RWPE1 (cell line): ENCODE results near the gene FAM187B.

Experiments
- CTCF ChIA-PET: fragments of 350-600 bp; sonication (Branson Sonifier 250); formaldehyde crosslinking; extraction: SDS; loops from one replicate; lab custom pipeline; 2021; lab: Yijun Ruan, JAX
- POLR2A ChIA-PET: fragments of 400-600 bp; formaldehyde crosslinking; extraction: SDS; loops from one replicate; lab custom pipeline; 2020; ENCODE audit warnings: antibody characterized with exemption; ENCODE audit not compliant: low non-redundant PET; lab: Yijun Ruan, JAX
- DNase-seq: peaks from one replicate; pipeline ENCODE4 v3.0.0; 2012; ENCODE audit warnings: low spot score
- H3K27ac ChIP-seq: fragments of 450-650 bp; 2 replicates; pipeline ENCODE4 v1.5.1; 2017
- CTCF ChIP-seq: fragments of 450-650 bp; conservative IDR thresholded peaks from 2 replicates; pipeline ENCODE4 v1.5.1; 2017; ENCODE audit warnings: low read depth, mild to moderate bottlenecking

Gene FAM187B

GRCh38 chr19:35209646-35210045 lies 18.9 kb downstream of the FAM187B start:
- no peak for TF ChIP-seq CTCF
- H3K27ac ChIP-seq: no peak overlapping the region
- no peak for DNase-seq
- ChIA-PET POLR2A (no interaction called here), CTCF (no interaction called here)

GRCh38 chr19:35208121-35208520 lies 20.4 kb downstream of the FAM187B start:
- H3K27ac ChIP-seq: no peak overlapping the region
- ChIA-PET CTCF (interaction anchor here (0.6 kb wide), 1 partner anchor 1292 kb away, joined by 3 read pairs; no protein-coding TSS in a partner anchor), POLR2A (interaction anchor here (0.5 kb wide), 1 partner anchor 27 kb away, joined by 3 read pairs; no protein-coding TSS in a partner anchor)
- no peak for TF ChIP-seq CTCF
- no peak for DNase-seq

- no peak overlapping the region for H3K27ac ChIP-seq
- CTCF ChIA-PET: interaction anchor here (0.6 kb wide), 1 partner anchor 1291 kb away, joined by 3 read pairs; no protein-coding TSS in a partner anchor
- no peak for TF ChIP-seq CTCF
- POLR2A ChIA-PET: interaction anchor here (0.5 kb wide), 1 partner anchor 28 kb away, joined by 3 read pairs; no protein-coding TSS in a partner anchor
- DNase-seq: no peak
These were observed 21.1 kb downstream of the FAM187B start for GRCh38 chr19:35207391-35207871.

- POLR2A ChIA-PET: no interaction called here
- DNase-seq: no peak
- CTCF ChIA-PET: no interaction called here
- TF ChIP-seq CTCF: no peak
- no peak overlapping the region for H3K27ac ChIP-seq
These were observed 21.7 kb downstream of the FAM187B start for GRCh38 chr19:35206855-35207254.

- no peak for DNase-seq
- H3K27ac ChIP-seq: no peak overlapping the region
- ChIA-PET POLR2A (no interaction called here), CTCF (no interaction called here)
- no peak for TF ChIP-seq CTCF
These were observed 22.2 kb downstream of the FAM187B start for GRCh38 chr19:35206379-35206778.

GRCh38 chr19:35205733-35206323 lies 22.7 kb downstream of the FAM187B start:
- CTCF ChIA-PET: interaction anchor here (0.6 kb wide), 1 partner anchor 56 kb away, joined by 3 read pairs; no protein-coding TSS in a partner anchor
- POLR2A ChIA-PET: no interaction called here
- DNase-seq: no peak
- TF ChIP-seq CTCF: no peak
- H3K27ac ChIP-seq: no peak overlapping the region
